Measurements from ENCODE around the gene ANGPTL7. TPM values are rescaled to one million over a fixed set of nuclear protein-coding genes. Genes with fewer than 3 reads are reported as not detected.

ANGPTL7 gene
- polyA plus RNA-seq (not detected in 3 replicates), polyA minus RNA-seq (not detected in 3 replicates)
- not detected for polyA plus RNA-seq (2011; ENCODE audit: low read depth)
- not detected in 2 replicates for polyA plus RNA-seq (2011; cell fraction: cytosol; rRNA removed)
- not detected in 2 replicates for polyA plus RNA-seq (2011; cell fraction: nucleus; rRNA removed)
- polyA plus RNA-seq (2012; ENCODE audit: low replicate concordance): 0.08 TPM in 1 of 2 replicates, not detected in the other
- not detected for polyA minus RNA-seq (2011; cell fraction: cytosol; rRNA and poly(A)+ RNA removed)
- polyA minus RNA-seq (2011; cell fraction: nucleus; rRNA and poly(A)+ RNA removed): not detected in 2 replicates

GRCh38 chr1:11188858-11189451 is at the start of gene ANGPTL7:
Gene ANGPTL7 (plus strand): TSS chr1:11189355. CDS start chr1:11189580, 225 bp downstream.
- Histone ChIP-seq H3K9me1 (ENCODE audit: control insufficient read depth, extremely low read depth, insufficient read depth, low read length) (no peaks in the 10 kb centered on the region), H3K9me3 (ENCODE audit: control insufficient read depth, low read depth, low read length) (no peaks in the 10 kb centered on the region), H3K27me3 (ENCODE audit: control insufficient read depth, extremely low read depth, insufficient read depth, low read length) (no peaks in the 10 kb centered on the region), H3K4me1 (ENCODE audit: control insufficient read depth, extremely low read depth, insufficient read depth, low read length) (no peaks in the 10 kb centered on the region), H2AFZ (ENCODE audit: control insufficient read depth, low read length) (no peak within 1 kb of the TSS), H3K9ac (ENCODE audit: control insufficient read depth, extremely low read depth, insufficient read depth, low read length) (no peak within 1 kb of the TSS), H3K4me2 (ENCODE audit: control insufficient read depth, extremely low read depth, insufficient read depth, low read depth, low read length) (no peak within 1 kb of the TSS), H4K20me1 (ENCODE audit: control insufficient read depth, extremely low read depth, insufficient read depth, low read length) (peaks cover 3% of the 10 kb centered on the region), H3K4me3 (ENCODE audit: control insufficient read depth in 2 of 3, extremely low read depth in 1 of 3, insufficient read depth in 2 of 3, low read depth in 1 of 3, low read length in 3 of 3) (no peak within 1 kb of the TSS), H3K79me2 (ENCODE audit: control insufficient read depth, insufficient read depth, low read length) (no peaks in the 10 kb centered on the region), H3K36me3 (ENCODE audit: control insufficient read depth in 2 of 2, extremely low read depth in 1 of 2, insufficient read depth in 2 of 2, low read length in 2 of 2) (peaks cover 14 to 21% of the 10 kb centered on the region in 2 experiments), H3K27ac (ENCODE audit: control insufficient read depth, insufficient read depth, low read length) (no peak within 1 kb of the TSS)
- TF ChIP-seq EZH2 (IDR thresholded peaks at IDR 0.05; ENCODE audit: low read length) (no peak), CTCF (optimal IDR thresholded peaks at IDR 0.05 in 1 of 3, IDR thresholded peaks at IDR 0.05 in 1 of 3, conservative IDR thresholded peaks at IDR 0.05 in 1 of 3; ENCODE audit: extremely low read depth in 1 of 3, insufficient read depth in 2 of 3, low read length in 3 of 3) (no peak)
- dilution Hi-C loops (cut with MboI; ENCODE audit: extremely low pct_ligation_motif_present, low sequenced_read_pairs): no loop called here
- DNase-seq (ENCODE audit: low read depth, low spot score): no peak
- no peak for FAIRE-seq

- H3K27me3 ChIP-seq (ENCODE audit: control insufficient read depth, extremely low read depth, insufficient read depth, low read length): no peaks in the 10 kb centered on the region
- no peak overlapping the region for H3K4me3 ChIP-seq (ENCODE audit: control insufficient read depth in 2 of 3, extremely low read depth in 1 of 3, insufficient read depth in 2 of 3, low read depth in 1 of 3, low read length in 3 of 3)
- H4K20me1 ChIP-seq (ENCODE audit: control insufficient read depth, extremely low read depth, insufficient read depth, low read length): no peaks in the 10 kb centered on the region
- no peak for FAIRE-seq
- peaks cover 2% of the 10 kb centered on the region for H3K9me1 ChIP-seq (ENCODE audit: control insufficient read depth, extremely low read depth, insufficient read depth, low read length)
- dilution Hi-C loops (cut with MboI; ENCODE audit: extremely low pct_ligation_motif_present, low sequenced_read_pairs): no loop called here
- H3K27ac ChIP-seq (ENCODE audit: control insufficient read depth, insufficient read depth, low read length): no peak overlapping the region
- H3K4me1 ChIP-seq (ENCODE audit: control insufficient read depth, extremely low read depth, insufficient read depth, low read length): peaks cover 43% of the 10 kb centered on the region
- no peaks in the 10 kb centered on the region for H3K79me2 ChIP-seq (ENCODE audit: control insufficient read depth, insufficient read depth, low read length)
- H3K9me3 ChIP-seq (ENCODE audit: control insufficient read depth, low read depth, low read length): no peaks in the 10 kb centered on the region
- H3K4me2 ChIP-seq (ENCODE audit: control insufficient read depth, extremely low read depth, insufficient read depth, low read depth, low read length): no peak overlapping the region
- H2AFZ ChIP-seq (ENCODE audit: control insufficient read depth, low read length): no peak overlapping the region
- no peak for DNase-seq (ENCODE audit: low read depth, low spot score)
- H3K9ac ChIP-seq (ENCODE audit: control insufficient read depth, extremely low read depth, insufficient read depth, low read length): no peak overlapping the region
- TF ChIP-seq CTCF (optimal IDR thresholded peaks at IDR 0.05 in 1 of 3, IDR thresholded peaks at IDR 0.05 in 1 of 3, conservative IDR thresholded peaks at IDR 0.05 in 1 of 3; ENCODE audit: extremely low read depth in 1 of 3, insufficient read depth in 2 of 3, low read length in 3 of 3): no peak
- no peak for TF ChIP-seq EZH2 (IDR thresholded peaks at IDR 0.05; ENCODE audit: low read length)
- H3K36me3 ChIP-seq (ENCODE audit: control insufficient read depth in 2 of 2, extremely low read depth in 1 of 2, insufficient read depth in 2 of 2, low read length in 2 of 2): peaks cover 11 to 31% of the 10 kb centered on the region in 2 experiments
These were observed 46.4 kb upstream of the ANGPTL7 start for GRCh38 chr1:11142618-11143391.
